ENCODE results near the gene NDRG3.

- TF ChIP-seq TAF1 (IDR thresholded peaks at IDR 0.05; ENCODE audit: low read depth, low read length) = no peak
- no peak for TF ChIP-seq SRF (IDR thresholded peaks at IDR 0.05; ENCODE audit: low read depth, low read length)
- TF ChIP-seq MAFK (IDR thresholded peaks at IDR 0.05; ENCODE audit: low read depth, low read length) = no peak
- no peak for TF ChIP-seq RAD21 (IDR thresholded peaks at IDR 0.05 in 1 of 2, conservative IDR thresholded peaks at IDR 0.05 in 1 of 2; ENCODE audit: low read depth in 2 of 2, low read length in 2 of 2)
- TF ChIP-seq BACH1 (IDR thresholded peaks at IDR 0.05; ENCODE audit: low read length) = no peak
- TF ChIP-seq E2F6 (IDR thresholded peaks at IDR 0.05) = no peak
- no peak for TF ChIP-seq CBX8 (IDR thresholded peaks at IDR 0.05; ENCODE audit: borderline replicate concordance, low read depth, low read length)
- no peak for TF ChIP-seq KDM1A (IDR thresholded peaks at IDR 0.05; ENCODE audit: borderline replicate concordance, low read length)
- no peak for TF ChIP-seq POLR2AphosphoS5 (IDR thresholded peaks at IDR 0.05; ENCODE audit: low read depth, low read length)
- TF ChIP-seq CTCF (IDR thresholded peaks at IDR 0.05; ENCODE audit: control extremely low read depth in 1 of 3, insufficient read depth in 1 of 3, low read depth in 1 of 3, low read length in 3 of 3) = no peak
- no peak for TF ChIP-seq KDM5A (IDR thresholded peaks at IDR 0.05; ENCODE audit: low read length)
- no peak for TF ChIP-seq SP1 (IDR thresholded peaks at IDR 0.05; ENCODE audit: low read depth, low read length)
- no peak for TF ChIP-seq CREB1 (IDR thresholded peaks at IDR 0.05)
Measured at GRCh38 chr20:36777167-36777566, 31.3 kb upstream of the NDRG3 start.

All from H1 (cell line).